ENCODE data around the gene SNRPF. TPM values are rescaled to one million over a fixed set of nuclear protein-coding genes. Genes with fewer than 3 reads are reported as not detected.

The SNRPF gene
- 7.4 and 7.7 TPM in 2 replicates for total RNA-seq

GRCh38 chr12:95858451-95859343, at the start of gene SNRPF:
Gene SNRPF (plus strand): TSS chr12:95858952. CDS start chr12:95859074, 122 bp downstream.

Other genes starting within 250 kb of the SNRPF start
- 0.59 and 2.1 TPM in 2 replicates for gene NTN4, start 68.2 kb upstream of the SNRPF start, total RNA-seq
- gene CCDC38, start 83.7 kb downstream of the SNRPF start, total RNA-seq, result not detected in 2 replicates
- 0.28 and 0.59 TPM in 2 replicates for gene AMDHD1, start 84.4 kb downstream of the SNRPF start, total RNA-seq
- 0.09 and 0.30 TPM in 2 replicates for gene HAL, start 137.4 kb downstream of the SNRPF start, total RNA-seq
- 93.8 and 97.4 TPM in 2 replicates for gene LTA4H, start 176.6 kb downstream of the SNRPF start, total RNA-seq